Parathyroid adenoma (tissue), 2 donors: ENCODE results near the gene KLHL40.

Source experiments
- H2AFZ ChIP-seq: fragments of 300-600 bp; sonication (generic); one replicate; pipeline ENCODE4 v1.7.0; 2017; ENCODE audit warnings: antibody characterized with exemption, mild to moderate bottlenecking
- H3K27ac ChIP-seq: fragments of 300-600 bp; sonication (generic); one replicate; pipeline ENCODE4 v1.7.0; 2017
- H3K27me3 ChIP-seq: fragments of 300-600 bp; sonication (generic); one replicate; pipeline ENCODE4 v1.7.0; 2017; ENCODE audit warnings: low read length; ENCODE audit not compliant: control insufficient read depth, insufficient read depth
- H3K36me3 ChIP-seq: fragments of 300-600 bp; sonication (generic); one replicate; pipeline ENCODE4 v1.7.0; 2017; ENCODE audit warnings: low read length; ENCODE audit not compliant: control insufficient read depth, insufficient read depth
- H3K4me1 ChIP-seq: fragments of 300-600 bp; sonication (generic); one replicate; pipeline ENCODE4 v1.7.0; 2017; ENCODE audit warnings: control low read depth
- H3K4me2 ChIP-seq: fragments of 300-600 bp; sonication (generic); one replicate; pipeline ENCODE4 v1.7.0; 2017; ENCODE audit warnings: low read length
- H3K4me3 ChIP-seq: fragments of 300-600 bp; sonication (generic); one replicate; pipeline ENCODE4 v1.7.0; 2017; ENCODE audit warnings: low read depth, low read length
- H3K79me2 ChIP-seq: fragments of 300-600 bp; sonication (generic); one replicate; pipeline ENCODE4 v1.7.0; 2017; ENCODE audit warnings: control low read depth
- H3K9ac ChIP-seq: fragments of 300-600 bp; sonication (generic); one replicate; pipeline ENCODE4 v1.7.0; 2017; ENCODE audit warnings: mild to moderate bottlenecking
- H3K9me3 ChIP-seq: fragments of 300-600 bp; sonication (generic); one replicate; pipeline ENCODE4 v1.7.0; 2017; ENCODE audit warnings: low read length; ENCODE audit not compliant: control insufficient read depth
- TF ChIP-seq, protein P1 (sequence below): fragments of 300-600 bp; sonication (generic); IDR thresholded peaks from one replicate; pipeline ENCODE4 v1.7.0; 2017; ENCODE audit warnings: antibody characterized with exemption, mild to moderate bottlenecking
- donor health status: primary hyperparathyroidism.

KLHL40 gene

DNA sequence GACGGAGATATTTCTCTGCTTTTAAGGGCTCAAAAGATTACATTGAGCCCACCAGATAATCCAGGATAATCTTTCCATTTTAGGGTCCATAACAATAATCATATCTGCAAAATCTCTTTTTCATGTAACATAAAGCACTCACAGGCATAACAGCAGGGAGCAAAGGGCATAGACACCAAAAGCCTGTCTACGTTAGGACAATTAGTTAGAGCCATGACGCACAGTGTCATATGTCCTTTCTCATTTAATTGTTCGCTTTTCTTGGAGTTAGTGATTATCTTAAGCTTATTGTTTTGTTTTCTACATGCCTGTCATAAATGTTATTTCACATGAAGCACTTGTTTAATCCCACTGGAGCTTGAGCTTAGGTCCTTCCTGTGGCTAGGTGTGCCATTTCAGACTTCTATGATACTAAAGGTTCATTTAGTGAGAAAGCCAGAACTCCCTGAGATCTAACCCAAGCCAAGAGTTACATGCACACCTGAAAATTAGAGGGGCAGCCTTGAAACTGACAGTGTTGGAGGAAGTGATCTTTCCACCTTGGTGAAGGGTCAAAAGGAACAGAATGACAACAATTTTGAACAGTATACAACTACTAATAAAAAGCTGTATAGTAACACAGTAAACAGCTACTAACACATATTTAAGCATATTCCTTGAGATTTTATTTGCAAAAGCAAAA, 29.0 kb downstream of the KLHL40 start:
- Histone ChIP-seq H3K79me2 (no peaks in the 10 kb centered on the region), H3K36me3 (no peaks in the 10 kb centered on the region), H3K27me3 (no peaks in the 10 kb centered on the region), H3K9ac (no peak overlapping the region), H3K9me3 (no peaks in the 10 kb centered on the region), H3K4me3 (no peak overlapping the region), H2AFZ (no peak overlapping the region), H3K4me2 (no peak overlapping the region), H3K27ac (no peak overlapping the region), H3K4me1 (no peaks in the 10 kb centered on the region)
- TF ChIP-seq, protein P1, sequence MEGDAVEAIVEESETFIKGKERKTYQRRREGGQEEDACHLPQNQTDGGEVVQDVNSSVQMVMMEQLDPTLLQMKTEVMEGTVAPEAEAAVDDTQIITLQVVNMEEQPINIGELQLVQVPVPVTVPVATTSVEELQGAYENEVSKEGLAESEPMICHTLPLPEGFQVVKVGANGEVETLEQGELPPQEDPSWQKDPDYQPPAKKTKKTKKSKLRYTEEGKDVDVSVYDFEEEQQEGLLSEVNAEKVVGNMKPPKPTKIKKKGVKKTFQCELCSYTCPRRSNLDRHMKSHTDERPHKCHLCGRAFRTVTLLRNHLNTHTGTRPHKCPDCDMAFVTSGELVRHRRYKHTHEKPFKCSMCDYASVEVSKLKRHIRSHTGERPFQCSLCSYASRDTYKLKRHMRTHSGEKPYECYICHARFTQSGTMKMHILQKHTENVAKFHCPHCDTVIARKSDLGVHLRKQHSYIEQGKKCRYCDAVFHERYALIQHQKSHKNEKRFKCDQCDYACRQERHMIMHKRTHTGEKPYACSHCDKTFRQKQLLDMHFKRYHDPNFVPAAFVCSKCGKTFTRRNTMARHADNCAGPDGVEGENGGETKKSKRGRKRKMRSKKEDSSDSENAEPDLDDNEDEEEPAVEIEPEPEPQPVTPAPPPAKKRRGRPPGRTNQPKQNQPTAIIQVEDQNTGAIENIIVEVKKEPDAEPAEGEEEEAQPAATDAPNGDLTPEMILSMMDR: no peak

DNA sequence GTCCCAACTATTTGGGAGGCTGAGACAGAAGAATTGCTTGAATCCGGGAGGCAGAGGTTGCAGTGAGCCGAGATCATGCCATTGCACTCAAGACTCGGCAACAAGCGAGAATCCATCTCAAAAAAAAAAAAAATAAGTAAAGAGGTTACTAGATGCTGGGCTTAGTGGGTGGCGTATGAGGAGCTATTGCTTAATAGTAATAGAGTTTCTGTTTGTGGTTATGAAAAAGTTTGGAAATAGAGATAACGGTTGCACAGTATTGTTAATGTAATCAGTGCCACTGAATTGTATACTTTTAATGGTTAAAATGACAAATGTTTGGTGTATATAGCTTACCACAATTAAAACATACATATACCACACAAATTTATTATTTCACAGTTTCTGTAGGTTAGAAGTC, 32.0 kb downstream of the KLHL40 start:
- Histone ChIP-seq H3K79me2 (no peaks in the 10 kb centered on the region), H3K9ac (no peak overlapping the region), H3K4me3 (no peak overlapping the region), H3K4me1 (no peaks in the 10 kb centered on the region), H3K4me2 (no peak overlapping the region), H2AFZ (no peak overlapping the region), H3K27ac (no peak overlapping the region), H3K27me3 (no peaks in the 10 kb centered on the region), H3K36me3 (no peaks in the 10 kb centered on the region), H3K9me3 (no peaks in the 10 kb centered on the region)
- TF ChIP-seq, protein P1: no peak

DNA sequence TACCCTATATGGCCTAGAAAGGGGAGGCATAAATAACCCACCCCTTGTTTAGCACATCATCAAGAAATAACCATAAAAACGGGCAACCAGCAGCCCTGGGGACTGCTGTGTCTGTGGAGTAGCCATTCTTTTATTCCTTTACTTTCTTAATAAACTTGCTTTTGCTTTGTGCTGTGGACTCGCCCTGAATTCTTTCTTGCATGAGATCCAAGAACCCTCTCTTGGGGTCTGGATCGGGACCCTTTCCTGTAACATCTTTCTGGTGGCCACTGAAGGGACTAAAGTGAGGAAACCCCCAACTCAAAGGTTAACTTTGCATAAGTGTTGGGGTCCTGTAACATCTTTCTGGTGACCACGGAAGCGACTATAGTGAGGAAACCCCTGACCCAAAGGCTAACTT, 33.0 kb downstream of the KLHL40 start:
- Histone ChIP-seq H2AFZ (no peak overlapping the region), H3K27me3 (no peaks in the 10 kb centered on the region), H3K9me3 (no peaks in the 10 kb centered on the region), H3K4me3 (no peak overlapping the region), H3K36me3 (no peaks in the 10 kb centered on the region), H3K9ac (no peak overlapping the region), H3K4me2 (no peak overlapping the region), H3K79me2 (no peaks in the 10 kb centered on the region), H3K27ac (no peak overlapping the region), H3K4me1 (no peaks in the 10 kb centered on the region)
- TF ChIP-seq, protein P1: no peak

DNA sequence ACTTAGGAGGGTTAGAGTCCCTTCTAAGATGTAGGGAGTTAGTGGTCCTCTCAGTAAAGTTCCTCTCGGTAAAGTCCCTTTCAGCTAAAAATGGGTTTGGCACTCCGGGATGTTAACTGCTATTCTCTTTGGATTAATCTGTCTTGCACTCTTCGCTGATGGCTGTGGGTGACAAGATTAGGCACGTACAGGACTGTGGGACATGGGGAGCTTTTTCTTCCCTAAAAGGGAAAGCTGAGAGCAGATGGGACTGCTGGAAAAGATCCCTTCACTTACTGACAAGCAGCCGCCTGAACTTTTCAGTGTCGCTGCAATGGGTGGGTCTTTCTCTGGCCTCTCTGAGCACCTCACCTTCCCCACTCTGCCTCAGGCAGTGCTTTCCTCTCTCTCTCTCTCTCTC, 33.7 kb downstream of the KLHL40 start:
- H3K79me2 ChIP-seq: no peaks in the 10 kb centered on the region
- H3K4me2 ChIP-seq: no peak overlapping the region
- no peak overlapping the region for H2AFZ ChIP-seq
- H3K9ac ChIP-seq: no peak overlapping the region
- no peaks in the 10 kb centered on the region for H3K27me3 ChIP-seq
- TF ChIP-seq, protein P1: no peak
- no peaks in the 10 kb centered on the region for H3K36me3 ChIP-seq
- H3K4me3 ChIP-seq: no peak overlapping the region
- H3K4me1 ChIP-seq: no peaks in the 10 kb centered on the region
- H3K27ac ChIP-seq: no peak overlapping the region
- H3K9me3 ChIP-seq: no peaks in the 10 kb centered on the region

DNA sequence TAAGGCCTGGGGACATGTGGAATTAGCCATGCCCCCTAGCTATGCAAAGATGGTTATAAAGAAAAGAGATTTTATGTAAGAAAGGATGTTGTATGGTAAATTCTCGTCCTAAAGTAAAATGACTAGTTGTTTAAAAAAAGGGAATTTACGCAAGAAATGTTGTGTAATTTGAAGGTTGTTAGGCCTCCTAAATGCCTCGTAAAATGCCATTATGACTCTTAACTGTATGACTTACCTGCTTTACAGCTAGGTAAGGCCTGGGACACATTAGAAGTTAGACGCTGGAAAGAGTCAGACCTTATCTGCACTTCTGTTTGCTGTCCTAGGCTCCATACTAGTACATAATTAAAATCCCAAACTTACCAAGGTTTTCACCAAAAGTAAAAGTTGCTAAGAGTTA, 34.8 kb downstream of the KLHL40 start:
- Histone ChIP-seq H3K9ac (no peak overlapping the region), H3K9me3 (no peaks in the 10 kb centered on the region), H3K36me3 (no peaks in the 10 kb centered on the region), H2AFZ (no peak overlapping the region), H3K4me2 (no peak overlapping the region), H3K27ac (no peak overlapping the region), H3K4me3 (no peak overlapping the region), H3K79me2 (no peaks in the 10 kb centered on the region), H3K4me1 (no peaks in the 10 kb centered on the region), H3K27me3 (no peaks in the 10 kb centered on the region)
- TF ChIP-seq, protein P1: no peak
